ENCODE results near the gene DCLK2. TPM values are rescaled to one million over a fixed set of nuclear protein-coding genes. Genes with fewer than 3 reads are reported as not detected.
A peak's percentile ranks its signal among the peaks of the same experiment; 100 is the strongest.

The DCLK2 gene
- total RNA-seq (2021; fragmentation: NEBNext Ultra II Directional; extraction: Animal tissue kit (Norgen Biotek cat#: 25700)) (0.27 and 0.37 TPM in 2 replicates), polyA plus RNA-seq (2011; rRNA removed) (0.14 and 0.32 TPM in 2 replicates), polyA minus RNA-seq (2011; rRNA and poly(A)+ RNA removed) (0.76 and 0.95 TPM in 2 replicates)
- 0.30 TPM for polyA plus RNA-seq (2011; cell fraction: cytosol; rRNA removed)
- 0.30 TPM for polyA plus RNA-seq (2011; cell fraction: nucleus; rRNA removed)
- 0.37 to 0.58 TPM (median 0.46 TPM) in 4 replicates for polyA plus RNA-seq (2012, experiment 1 of 2)
- 0.39 TPM for polyA plus RNA-seq (2012, experiment 2 of 2)
- 0.10 TPM for polyA plus RNA-seq (2013, experiment 1 of 2)
- 0.09 TPM for polyA plus RNA-seq (2013, experiment 2 of 2)
- 0.59 TPM for polyA minus RNA-seq (2011; cell fraction: cytosol; rRNA and poly(A)+ RNA removed)
- polyA minus RNA-seq (2011; cell fraction: nucleus; rRNA and poly(A)+ RNA removed): 1.6 TPM
- long read RNA-seq, experiment 1, partial matches to known transcripts: 0 of 1 reads
- long read RNA-seq, experiment 1, other reads (novel, unspliced or antisense): 1 of 1 reads
- long read RNA-seq, experiment 2: 0 reads

- H3K4me3 ChIP-seq (ENCODE audit: extremely low read depth in 1 of 4, insufficient read depth in 2 of 4, low read depth in 3 of 4, low read length in 4 of 4): peak within 1 kb of the TSS; percentile 40 to 71 (median 53)
- WGBS, 2 experiments (ENCODE audit: extremely low coverage in 1 of 2, insufficient coverage in 1 of 2, insufficient read length in 1 of 2, insufficient replicate concordance in 2 of 2, low coverage in 1 of 2, low lambda C conversion rate in 2 of 2, missing lambda C conversion rate in 1 of 2): 0% methylated on average over 17 of the region's 68 CpGs; no CpG with 5 or more reads in 1 of the 2 experiments
- no peaks in the 10 kb centered on the region for H3K36me3 ChIP-seq (ENCODE audit: control insufficient read depth in 2 of 4, insufficient read depth in 4 of 4, low read length in 3 of 4)
- no peak within 1 kb of the TSS for H4K5ac ChIP-seq (ENCODE audit: insufficient read length, low read depth, low read length)
- peak within 1 kb of the TSS in 2 of 4 experiments; percentile 34 to 42; a peak in 2 of 7 replicates for H3K9ac ChIP-seq (replicated peaks in 1 of 4; ENCODE audit: extremely low read depth in 1 of 4, low read depth in 3 of 4, low read length in 3 of 4)
- H3K4me2 ChIP-seq (ENCODE audit: insufficient read depth in 1 of 2, low read depth in 2 of 2, low read length in 2 of 2): peak within 1 kb of the TSS; percentile 76 to 95
- no peak within 1 kb of the TSS for H2BK5ac ChIP-seq (ENCODE audit: low read depth, low read length)
- no peaks in the 10 kb centered on the region for H3K79me2 ChIP-seq (ENCODE audit: control insufficient read depth in 1 of 2, insufficient read depth in 2 of 2, low read length in 2 of 2)
- peaks cover 11% of the 10 kb centered on the region; the same call in 1 of the 2 replicates for H3K23me2 ChIP-seq (ENCODE audit: low read depth, low read length)
- CTCF ChIA-PET (ENCODE audit: partially characterized antibody): interaction anchor here (0.9 to 1.4 kb wide), 2 partner anchors 22 to 75 kb away, joined by 3 read pairs; no protein-coding TSS in a partner anchor
- no peak within 1 kb of the TSS; the same call in 1 of the 2 replicates for H4K8ac ChIP-seq (ENCODE audit: extremely low read depth, insufficient read depth, low read length)
- no peak within 1 kb of the TSS for H3K18ac ChIP-seq (ENCODE audit: extremely low read depth, low read length)
- no peak within 1 kb of the TSS for H4K91ac ChIP-seq (replicated peaks; ENCODE audit: insufficient read length, low read length)
- POLR2A ChIA-PET (ENCODE audit: partially characterized antibody): interaction anchor here (1.4 kb wide), 1 partner anchor 131 kb away, joined by 3 read pairs; no protein-coding TSS in a partner anchor
- H3K79me1 ChIP-seq (ENCODE audit: low read depth, low read length): no peaks in the 10 kb centered on the region
- H3K27ac ChIP-seq (ENCODE audit: low read depth, low read length): no peak within 1 kb of the TSS
- FAIRE-seq: no peak
- no peak within 1 kb of the TSS for H2BK120ac ChIP-seq (replicated peaks; ENCODE audit: low read depth, low read length)
- no peak within 1 kb of the TSS for H2AK5ac ChIP-seq (ENCODE audit: low read depth, low read length)
- peaks cover 0 to 5% (median 0%) of the 10 kb centered on the region in 4 experiments; a peak in 5 of 7 replicates for H3K4me1 ChIP-seq (replicated peaks in 1 of 4; ENCODE audit: control insufficient read depth in 3 of 4, insufficient read depth in 4 of 4, low read length in 3 of 4)
- H2BK12ac ChIP-seq (ENCODE audit: low read depth, low read length): no peak within 1 kb of the TSS
- no peak within 1 kb of the TSS for H3K4ac ChIP-seq (replicated peaks; ENCODE audit: insufficient read length, low read depth, low read length)
- no peak within 1 kb of the TSS for H2BK15ac ChIP-seq (ENCODE audit: low read length)
- peaks cover 0 to 5% of the 10 kb centered on the region in 2 experiments for H4K20me1 ChIP-seq (replicated peaks in 1 of 2; ENCODE audit: control insufficient read depth in 1 of 2, insufficient read depth in 2 of 2, low read length in 2 of 2)
- H2BK20ac ChIP-seq (ENCODE audit: low read length): no peak within 1 kb of the TSS
- peak within 1 kb of the TSS; percentile 97 for H2AFZ ChIP-seq (ENCODE audit: low read length)
- no peak within 1 kb of the TSS for H3K14ac ChIP-seq (ENCODE audit: insufficient read length)
- peak; percentile 3 to 64 for DNase-seq (ENCODE audit: low read depth in 1 of 2, low spot score in 2 of 2)
- no peak within 1 kb of the TSS for H3K23ac ChIP-seq (ENCODE audit: insufficient read length)
- peaks cover 5 to 41% (median 26%) of the 10 kb centered on the region in 4 experiments for H3K27me3 ChIP-seq (replicated peaks in 1 of 4; ENCODE audit: control insufficient read depth in 3 of 4, extremely low read depth in 1 of 4, insufficient read depth in 3 of 4, low read length in 3 of 4)
- no peaks in the 10 kb centered on the region for H3K9me3 ChIP-seq (ENCODE audit: insufficient read depth in 2 of 2, low read depth in 1 of 2, low read length in 1 of 2)
- H3K56ac ChIP-seq (replicated peaks; ENCODE audit: insufficient read length, low read depth, low read length): no peak within 1 kb of the TSS
- TF ChIP-seq USF2 (IDR thresholded peaks at IDR 0.05; ENCODE audit: low read length): no peak
- TF ChIP-seq CHD1 (IDR thresholded peaks at IDR 0.05; ENCODE audit: low read depth, low read length): no peak
- no peak for TF ChIP-seq TAF7 (optimal IDR thresholded peaks at IDR 0.05; ENCODE audit: borderline replicate concordance, low read depth, low read length)
- no peak for TF ChIP-seq SRF (IDR thresholded peaks at IDR 0.05; ENCODE audit: low read depth, low read length)
- no peak for TF ChIP-seq HDAC6 (IDR thresholded peaks at IDR 0.05; ENCODE audit: low read depth, low read length)
- TF ChIP-seq CBX8 (IDR thresholded peaks at IDR 0.05; ENCODE audit: borderline replicate concordance, low read depth, low read length): no peak
- TF ChIP-seq TAF1 (IDR thresholded peaks at IDR 0.05; ENCODE audit: low read depth, low read length): 0 out of 2 replicates have a peak, but pooled peaks have one; percentile 28
- TF ChIP-seq SIN3A (conservative IDR thresholded peaks at IDR 0.05 in 1 of 2, IDR thresholded peaks at IDR 0.05 in 1 of 2; ENCODE audit: low read depth in 1 of 2, low read length in 2 of 2): no peak
- TF ChIP-seq RXRA (IDR thresholded peaks at IDR 0.05; ENCODE audit: insufficient read depth, low read depth, low read length): no peak
These were observed at the start of gene DCLK2 for GRCh38 chr4:150078041-150078578. DCLK2 (plus strand) TSS chr4:150078445; CDS start chr4:150079028, 583 bp downstream.
